Esophagus squamous epithelium (tissue), 5 donors: ENCODE results near the gene RFC4. TPM values are rescaled to one million over a fixed set of nuclear protein-coding genes. Genes with fewer than 3 reads are reported as not detected.
"Not testable (repeated sequence)": the region's sequence is repeated elsewhere in the genome, so short reads cannot be mapped to it uniquely, and the experiment has no call there.

Experiments
- DNase-seq: peaks from one replicate; lab custom pipeline; 2025; lab: John Stamatoyannopoulos, UW
- H3K27ac ChIP-seq, 4 donors: fragments of 200-600 bp; sonication (generic); one replicate each; pipeline ENCODE4 v1.5.1; 2016 to 2019; ENCODE audit warnings: mild to moderate bottlenecking in 1 of 4
- H3K27me3 ChIP-seq, 4 donors: fragments of 200-600 bp; sonication (generic); 1 replicate in 3 of 4; 2 replicates in 1 of 4; pipeline versions ENCODE4 v1.5.1 to v1.6.0; 2017 to 2021; ENCODE audit warnings: antibody characterized with exemption in 1 of 4
- H3K36me3 ChIP-seq, 3 donors: fragments of 200-600 bp; sonication (generic); one replicate each; pipeline ENCODE4 v1.5.1; 2016 to 2019
- H3K4me1 ChIP-seq, 3 donors: fragments of 200-600 bp; sonication (generic); one replicate each; pipeline ENCODE4 v1.5.1; 2017 to 2019
- H3K4me3 ChIP-seq, 4 donors: fragments of 200-600 bp; sonication (generic); 1 replicate in 3 of 4; 2 replicates in 1 of 4; pipeline ENCODE4 v1.5.1; 2016 to 2019; ENCODE audit warnings: mild to moderate bottlenecking in 2 of 4, moderate library complexity in 1 of 4
- H3K9me3 ChIP-seq, 3 donors: fragments of 200-600 bp; sonication (generic); one replicate each; pipeline ENCODE4 v1.5.1; 2016 to 2019
- CTCF ChIP-seq, 6 experiments: fragments of 450-650 bp in 4 of 6; fragments of 200-600 bp in 2 of 6; sonication (generic) in 2 of 6; IDR thresholded peaks; one replicate each; pipeline ENCODE4 v1.5.1; 2016 to 2019; ENCODE audit warnings: antibody characterized with exemption in 6 of 6, mild to moderate bottlenecking in 4 of 6, moderate library complexity in 4 of 6
- POLR2A ChIP-seq, 4 donors: fragments of 450-650 bp; IDR thresholded peaks; one replicate each; pipeline ENCODE4 v1.6.1; 2017; ENCODE audit warnings: antibody characterized with exemption in 4 of 4, mild to moderate bottlenecking in 4 of 4, moderate library complexity in 3 of 4
- WGBS, 2 donors: methylation state at CpG; one replicate each; pipeline ENCODE4 v1.1.5; 2018; 5-methylcytosine and 5-hydroxymethylcytosine counted together
- intact Hi-C: fragments of 100-400 bp; cut with DNase I; formaldehyde crosslinking; loops from one replicate; pipeline ENCODE4 v1.15.0; 2022
- total RNA-seq, 4 donors: library from RNA; depleted of rRNA; stranded (reverse); fragments of >200 nt; gene quantifications; one replicate each; pipeline ENCODE4 v1.1.0, GENCODE V29; 2016
- donor health status: DM: yes; HTN: yes; CAD: no.

The RFC4 gene
- 10 to 100 TPM in 3 of 4 donors, 1 to 10 TPM in 1; 6.6 to 23.5 (median 15.9) TPM for total RNA-seq

GRCh38 chr3:186806089-186807055 lies at the start of gene RFC4:
Gene RFC4, minus strand, starts transcription at chr3:186806482. Its CDS starts 1,769 bp downstream, at chr3:186804713.
- intact Hi-C loops = no loop called here
- peaks cover 0 to 14% (median 3%) of the 10 kb centered on the region in 3 donors for H3K36me3 ChIP-seq
- H3K4me1 ChIP-seq = peaks cover 4 to 35% (median 10%) of the 10 kb centered on the region in 3 donors
- peak within 1 kb of the TSS; percentile 52 to 81 (median 79) for H3K4me3 ChIP-seq
- peak; percentile 15 for DNase-seq
- TF ChIP-seq CTCF (IDR thresholded peaks at IDR 0.05) (no peak), POLR2A (IDR thresholded peaks at IDR 0.05) (peak in 1 of 4 donors; percentile 57)
- no peaks in the 10 kb centered on the region for H3K27me3 ChIP-seq
- WGBS, 2 donors = 0 to 2% methylated on average over 3 to 17 of the region's 70 CpGs
- peak within 1 kb of the TSS; percentile 87 to 94 (median 91) for H3K27ac ChIP-seq
- no peaks in the 10 kb centered on the region for H3K9me3 ChIP-seq

GRCh38 chr3:186854954-186855353 lies 48.7 kb upstream of the RFC4 start:
- WGBS, 2 donors = 0 to 8% methylated on average over 1 of the region's 1 CpG
- TF ChIP-seq POLR2A (IDR thresholded peaks at IDR 0.05) (no peak), CTCF (IDR thresholded peaks at IDR 0.05) (no peak)
- Histone ChIP-seq H3K36me3 (no peaks in the 10 kb centered on the region), H3K4me1 (no peaks in the 10 kb centered on the region), H3K9me3 (peaks cover 0 to 5% (median 0%) of the 10 kb centered on the region in 3 donors), H3K27ac (no peak overlapping the region), H3K27me3 (peaks cover 0 to 7% (median 0%) of the 10 kb centered on the region in 4 donors), H3K4me3 (no peak overlapping the region)
- DNase-seq = no peak
- intact Hi-C loops = no loop called here

- peaks cover 0 to 10% (median 0%) of the 10 kb centered on the region in 4 donors for H3K27me3 ChIP-seq
- H3K36me3 ChIP-seq = no peaks in the 10 kb centered on the region
- H3K4me1 ChIP-seq = no peaks in the 10 kb centered on the region
- 96 to 98% methylated on average over 8 of the region's 8 CpGs for WGBS, 2 donors
- H3K4me3 ChIP-seq = no peak overlapping the region
- H3K27ac ChIP-seq = no peak overlapping the region
- DNase-seq = no peak
- intact Hi-C loops = no loop called here
- no peak for TF ChIP-seq CTCF (IDR thresholded peaks at IDR 0.05)
- no peak for TF ChIP-seq POLR2A (IDR thresholded peaks at IDR 0.05)
- no peaks in the 10 kb centered on the region for H3K9me3 ChIP-seq
These were observed 47.9 kb upstream of the RFC4 start for GRCh38 chr3:186854146-186854545.

GRCh38 chr3:186852994-186853393 lies 46.7 kb upstream of the RFC4 start:
- H3K9me3 ChIP-seq = no peaks in the 10 kb centered on the region
- intact Hi-C loops = no loop called here
- no peak overlapping the region for H3K27ac ChIP-seq
- no peak overlapping the region for H3K4me3 ChIP-seq
- H3K36me3 ChIP-seq = no peaks in the 10 kb centered on the region
- H3K4me1 ChIP-seq = no peaks in the 10 kb centered on the region
- H3K27me3 ChIP-seq = peaks cover 0 to 22% (median 0%) of the 10 kb centered on the region in 4 donors
- WGBS, 2 donors = 79 to 80% methylated on average over 1 to 4 of the region's 6 CpGs
- DNase-seq = no peak
- no peak for TF ChIP-seq CTCF (IDR thresholded peaks at IDR 0.05)
- no peak for TF ChIP-seq POLR2A (IDR thresholded peaks at IDR 0.05)

- H3K4me1 ChIP-seq, intact Hi-C loops, H3K36me3 ChIP-seq, H3K4me3 ChIP-seq, H3K27ac ChIP-seq, DNase-seq, H3K9me3 ChIP-seq: not testable (repeated sequence)
- peaks cover 0 to 31% (median 0%) of the 10 kb centered on the region in 4 donors for H3K27me3 ChIP-seq
- WGBS, 2 donors = 84 to 96% methylated on average over 3 of the region's 3 CpGs
These were observed 45.6 kb upstream of the RFC4 start for GRCh38 chr3:186851835-186852234.
